Measurements from ENCODE around the gene FHIT. TPM values are rescaled to one million over a fixed set of nuclear protein-coding genes. Genes with fewer than 3 reads are reported as not detected.

Gene FHIT
- total RNA-seq, 1 donor, result 2.2 TPM

- DNase-seq (ENCODE audit: low read depth), result no peak
- TF ChIP-seq CTCF (IDR thresholded peaks at IDR 0.05; ENCODE audit: insufficient read depth, low read depth, low read length), result no peak
- H3K4me3 ChIP-seq (ENCODE audit: low read depth, low read length), result no peak overlapping the region
Measured at GRCh38 chr3:60185161-60185560, 1066.1 kb downstream of the FHIT start.

GRCh38 chr3:60182697-60183096 is 1068.6 kb downstream of the FHIT start:
- DNase-seq (ENCODE audit: low read depth), result no peak
- no peak for TF ChIP-seq CTCF (IDR thresholded peaks at IDR 0.05; ENCODE audit: insufficient read depth, low read depth, low read length)
- H3K4me3 ChIP-seq (ENCODE audit: low read depth, low read length), result no peak overlapping the region

GRCh38 chr3:60178931-60179653 is 1072.2 kb downstream of the FHIT start:
- TF ChIP-seq CTCF (IDR thresholded peaks at IDR 0.05; ENCODE audit: insufficient read depth, low read depth, low read length), result no peak
- DNase-seq (ENCODE audit: low read depth), result no peak
- H3K4me3 ChIP-seq (ENCODE audit: low read depth, low read length), result no peak overlapping the region

- no peak overlapping the region for H3K4me3 ChIP-seq (ENCODE audit: low read depth, low read length)
- TF ChIP-seq CTCF (IDR thresholded peaks at IDR 0.05; ENCODE audit: insufficient read depth, low read depth, low read length), result no peak
- DNase-seq (ENCODE audit: low read depth), result no peak
Measured at GRCh38 chr3:60177726-60178125, 1073.5 kb downstream of the FHIT start.

GRCh38 chr3:60176614-60177013 is 1074.6 kb downstream of the FHIT start:
- DNase-seq (ENCODE audit: low read depth), result no peak

GRCh38 chr3:60175680-60176079 is 1075.6 kb downstream of the FHIT start:
- no peak for TF ChIP-seq CTCF (IDR thresholded peaks at IDR 0.05; ENCODE audit: insufficient read depth, low read depth, low read length)

More at GRCh38 chr3:60176614-60177013, 1074.6 kb downstream of the FHIT start:
- no peak overlapping the region for H3K4me3 ChIP-seq (ENCODE audit: low read depth, low read length)
- no peak for TF ChIP-seq CTCF (IDR thresholded peaks at IDR 0.05; ENCODE audit: insufficient read depth, low read depth, low read length)

GRCh38 chr3:60169755-60170154 is 1081.5 kb downstream of the FHIT start:
- no peak overlapping the region for H3K4me3 ChIP-seq (ENCODE audit: low read depth, low read length)
- no peak for DNase-seq (ENCODE audit: low read depth)
- no peak for TF ChIP-seq CTCF (IDR thresholded peaks at IDR 0.05; ENCODE audit: insufficient read depth, low read depth, low read length)

More at GRCh38 chr3:60175680-60176079, 1075.6 kb downstream of the FHIT start:
- DNase-seq (ENCODE audit: low read depth), result no peak
- no peak overlapping the region for H3K4me3 ChIP-seq (ENCODE audit: low read depth, low read length)

Measured in fibroblast of villous mesenchyme (primary cell).